Measurements from ENCODE around the gene PHLPP2. TPM values are rescaled to one million over a fixed set of nuclear protein-coding genes. Genes with fewer than 3 reads are reported as not detected.

Gene PHLPP2
- total RNA-seq, 2 experiments from 2014 or later, result 6.7 to 14.8 TPM

- H3K9me2 ChIP-seq (ENCODE audit: insufficient read depth, low read length), result no peaks in the 10 kb centered on the region
- TF ChIP-seq EZH2phosphoT487 (IDR thresholded peaks at IDR 0.05; ENCODE audit: borderline replicate concordance, low read depth, low read length), result no peak
- TF ChIP-seq CTCF (conservative IDR thresholded peaks at IDR 0.05; ENCODE audit: low read length), result no peak
- H3K27ac ChIP-seq (ENCODE audit: low read depth, low read length, poor library complexity, severe bottlenecking), result no peak overlapping the region
- H4K20me1 ChIP-seq (ENCODE audit: insufficient read depth, low read length), result no peaks in the 10 kb centered on the region
- ChIA-PET CTCF (ENCODE audit: unreplicated experiment) (no interaction called here), POLR2A (interaction anchor here (0.5 kb wide), 1 partner anchor 76 kb away, joined by 4 read pairs; no protein-coding TSS in a partner anchor)
- no peaks in the 10 kb centered on the region for H3K36me3 ChIP-seq (ENCODE audit: insufficient read depth, low read length)
- intact Hi-C loops (cut with micrococcal nuclease; ENCODE audit: unreplicated experiment), result no loop called here
- no TSS peak for BruUV-seq (replicated peaks)
- H3K4me3 ChIP-seq (ENCODE audit: low read depth, low read length, poor library complexity, severe bottlenecking), result no peak overlapping the region
- no peaks in the 10 kb centered on the region for H3K9me3 ChIP-seq (ENCODE audit: low read length)
- H3K4me2 ChIP-seq (ENCODE audit: low read length), result no peak overlapping the region
- H2AFZ ChIP-seq (ENCODE audit: low read length), result no peak overlapping the region
- no peaks in the 10 kb centered on the region for H3K4me1 ChIP-seq (ENCODE audit: insufficient read depth, low read length, poor library complexity, severe bottlenecking)
- no peak for DNase-seq (ENCODE audit: low spot score)
- no peaks in the 10 kb centered on the region for H3K79me2 ChIP-seq (ENCODE audit: insufficient read depth, low read depth, low read length)
These were observed 93.7 kb downstream of the PHLPP2 start for GRCh38 chr16:71630808-71631207.

GRCh38 chr16:71629278-71630016 lies 95.1 kb downstream of the PHLPP2 start:
- DNase-seq (ENCODE audit: low spot score), result no peak
- ChIA-PET POLR2A (interaction anchor here (0.7 kb wide), 2 partner anchors 45 to 50 kb away, joined by 3 to 5 read pairs; no protein-coding TSS in a partner anchor), CTCF (ENCODE audit: unreplicated experiment) (no interaction called here)
- TF ChIP-seq EZH2phosphoT487 (IDR thresholded peaks at IDR 0.05; ENCODE audit: borderline replicate concordance, low read depth, low read length), result no peak
- no peak for TF ChIP-seq CTCF (conservative IDR thresholded peaks at IDR 0.05; ENCODE audit: low read length)
- Histone ChIP-seq H3K79me2 (ENCODE audit: insufficient read depth, low read depth, low read length) (no peaks in the 10 kb centered on the region), H3K4me1 (ENCODE audit: insufficient read depth, low read length, poor library complexity, severe bottlenecking) (no peaks in the 10 kb centered on the region), H2AFZ (ENCODE audit: low read length) (no peak overlapping the region), H3K9me3 (ENCODE audit: low read length) (no peaks in the 10 kb centered on the region), H3K27ac (ENCODE audit: low read depth, low read length, poor library complexity, severe bottlenecking) (no peak overlapping the region), H3K36me3 (ENCODE audit: insufficient read depth, low read length) (no peaks in the 10 kb centered on the region), H3K9me2 (ENCODE audit: insufficient read depth, low read length) (no peaks in the 10 kb centered on the region), H4K20me1 (ENCODE audit: insufficient read depth, low read length) (no peaks in the 10 kb centered on the region), H3K4me3 (ENCODE audit: low read depth, low read length, poor library complexity, severe bottlenecking) (no peak overlapping the region), H3K4me2 (ENCODE audit: low read length) (no peak overlapping the region)
- no TSS peak for BruUV-seq (replicated peaks)
- intact Hi-C loops (cut with micrococcal nuclease; ENCODE audit: unreplicated experiment), result no loop called here

- no peak overlapping the region for H2AFZ ChIP-seq (ENCODE audit: low read length)
- no peak overlapping the region for H3K4me3 ChIP-seq (ENCODE audit: low read depth, low read length, poor library complexity, severe bottlenecking)
- H3K27ac ChIP-seq (ENCODE audit: low read depth, low read length, poor library complexity, severe bottlenecking), result no peak overlapping the region
- no peaks in the 10 kb centered on the region for H3K4me1 ChIP-seq (ENCODE audit: insufficient read depth, low read length, poor library complexity, severe bottlenecking)
- H4K20me1 ChIP-seq (ENCODE audit: insufficient read depth, low read length), result no peaks in the 10 kb centered on the region
- ChIA-PET CTCF (ENCODE audit: unreplicated experiment) (interaction anchor here (0.6 kb wide), 1 partner anchor 134 kb away, joined by 4 read pairs; no protein-coding TSS in a partner anchor), POLR2A (interaction anchor here (0.7 kb wide), 1 partner anchor 45 kb away, joined by 3 read pairs; no protein-coding TSS in a partner anchor)
- no peak for DNase-seq (ENCODE audit: low spot score)
- no peak overlapping the region for H3K4me2 ChIP-seq (ENCODE audit: low read length)
- intact Hi-C loops (cut with micrococcal nuclease; ENCODE audit: unreplicated experiment), result no loop called here
- no peaks in the 10 kb centered on the region for H3K9me3 ChIP-seq (ENCODE audit: low read length)
- TF ChIP-seq CTCF (conservative IDR thresholded peaks at IDR 0.05; ENCODE audit: low read length) (no peak), EZH2phosphoT487 (IDR thresholded peaks at IDR 0.05; ENCODE audit: borderline replicate concordance, low read depth, low read length) (no peak)
- no peaks in the 10 kb centered on the region for H3K36me3 ChIP-seq (ENCODE audit: insufficient read depth, low read length)
- H3K79me2 ChIP-seq (ENCODE audit: insufficient read depth, low read depth, low read length), result no peaks in the 10 kb centered on the region
- no peaks in the 10 kb centered on the region for H3K9me2 ChIP-seq (ENCODE audit: insufficient read depth, low read length)
- BruUV-seq (replicated peaks), result no TSS peak
These were observed 95.7 kb downstream of the PHLPP2 start for GRCh38 chr16:71628810-71629209.
